Measurements from ENCODE around the gene CHMP4A. TPM values are rescaled to one million over a fixed set of nuclear protein-coding genes. Genes with fewer than 3 reads are reported as not detected.

Gene CHMP4A
- total and polyA plus RNA-seq, 9 of the 15 experiments (the other 6 are each of a cell fraction or from before 2014, with no cell fraction given): 28.8 to 104 (median 52.7) TPM

DNA sequence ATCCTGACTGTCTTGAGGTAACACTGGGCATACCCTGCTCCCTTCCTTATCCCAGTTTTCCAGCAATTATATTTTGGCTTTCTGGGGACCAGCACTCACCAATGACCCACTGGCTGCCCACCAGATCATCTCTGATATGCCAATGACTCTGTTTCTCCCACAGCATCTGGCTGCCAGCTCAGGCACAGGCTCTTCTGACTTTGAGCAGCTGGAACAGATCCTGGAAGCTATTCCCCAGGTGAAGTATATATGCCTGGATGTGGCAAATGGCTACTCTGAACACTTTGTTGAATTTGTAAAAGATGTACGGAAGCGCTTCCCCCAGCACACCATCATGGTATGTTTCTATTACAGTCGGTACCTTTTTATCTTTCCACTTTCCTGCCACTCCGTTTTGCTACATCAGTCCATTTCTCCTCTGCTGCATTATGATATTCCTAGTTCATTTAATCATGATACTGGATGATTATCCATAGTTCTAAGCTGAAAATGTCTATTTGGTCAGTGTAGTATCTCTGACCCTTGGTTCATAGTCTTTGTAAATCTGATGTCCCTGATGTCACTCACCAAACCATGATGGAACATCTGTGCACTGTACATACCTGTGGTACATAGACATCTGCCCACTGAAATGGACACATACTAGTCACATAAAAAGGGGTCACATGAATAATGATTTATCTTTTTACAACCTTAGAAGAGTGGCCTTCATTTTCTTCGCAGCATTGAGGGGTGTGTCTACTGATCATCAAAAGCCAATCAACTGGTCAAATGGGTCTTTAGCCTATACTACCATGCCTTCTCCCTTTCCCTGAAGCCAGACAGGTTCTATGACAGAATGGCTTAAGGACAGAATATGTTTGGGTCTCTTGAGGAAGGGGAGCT, 22.8 kb upstream of the CHMP4A start:
- intact Hi-C loops (cut with micrococcal nuclease): no loop called here

More for the DNA sequence above, 22.8 kb upstream of the CHMP4A start:
- Histone ChIP-seq H3K9me1 (ENCODE audit: control insufficient read depth, insufficient read depth, low read length) (no peaks in the 10 kb centered on the region), H3K4me1 (replicated peaks in 1 of 2; ENCODE audit: control insufficient read depth in 2 of 2, insufficient read depth in 2 of 2, low read length in 2 of 2) (peaks cover 1 to 15% of the 10 kb centered on the region in 2 experiments), H3K27ac (ENCODE audit: extremely low read depth, low read depth, low read length) (no peak overlapping the region), H3K36me3 (ENCODE audit: control insufficient read depth, insufficient read depth, low read length) (peaks cover 65% of the 10 kb centered on the region), H3K79me2 (ENCODE audit: control insufficient read depth, insufficient read depth, low read length) (peaks cover 27% of the 10 kb centered on the region), H4K20me1 (replicated peaks; ENCODE audit: control insufficient read depth, insufficient read depth, low read length) (no peaks in the 10 kb centered on the region), H2AFZ (ENCODE audit: low read depth, low read length) (no peak overlapping the region), H3K4me3 (no peak overlapping the region), H3K4me2 (ENCODE audit: insufficient read depth, low read length) (no peak overlapping the region), H3K9ac (ENCODE audit: insufficient read depth in 1 of 2, low read depth in 2 of 2, low read length in 2 of 2) (no peak overlapping the region), H3K27me3 (ENCODE audit: control insufficient read depth in 2 of 2, insufficient read depth in 2 of 2, low read length in 2 of 2) (no peaks in the 10 kb centered on the region), H3K9me3 (replicated peaks; ENCODE audit: control insufficient read depth, insufficient read depth, low read depth, low read length) (no peaks in the 10 kb centered on the region)
- 90% methylated on average over 5 of the region's 5 CpGs for WGBS (ENCODE audit: insufficient coverage, low coverage, missing lambda C conversion rate)
- ChIA-PET CTCF (ENCODE audit: low intra/inter-chr PET ratio) (no interaction called here), POLR2A (interaction anchor here (1.0 kb wide), 1 partner anchor 38 kb away, joined by 3 read pairs; no protein-coding TSS in a partner anchor)
- DNase-seq (ENCODE audit: extremely low read depth in 1 of 4, low spot score in 3 of 4): no peak
- no peak for ATAC-seq
- no peak for TF ChIP-seq ZNF696 (CRISPR knock-in tag; conservative IDR thresholded peaks at IDR 0.05)
- no peak for TF ChIP-seq NBN (IDR thresholded peaks at IDR 0.05; ENCODE audit: low read depth)
- TF ChIP-seq, protein P1, sequence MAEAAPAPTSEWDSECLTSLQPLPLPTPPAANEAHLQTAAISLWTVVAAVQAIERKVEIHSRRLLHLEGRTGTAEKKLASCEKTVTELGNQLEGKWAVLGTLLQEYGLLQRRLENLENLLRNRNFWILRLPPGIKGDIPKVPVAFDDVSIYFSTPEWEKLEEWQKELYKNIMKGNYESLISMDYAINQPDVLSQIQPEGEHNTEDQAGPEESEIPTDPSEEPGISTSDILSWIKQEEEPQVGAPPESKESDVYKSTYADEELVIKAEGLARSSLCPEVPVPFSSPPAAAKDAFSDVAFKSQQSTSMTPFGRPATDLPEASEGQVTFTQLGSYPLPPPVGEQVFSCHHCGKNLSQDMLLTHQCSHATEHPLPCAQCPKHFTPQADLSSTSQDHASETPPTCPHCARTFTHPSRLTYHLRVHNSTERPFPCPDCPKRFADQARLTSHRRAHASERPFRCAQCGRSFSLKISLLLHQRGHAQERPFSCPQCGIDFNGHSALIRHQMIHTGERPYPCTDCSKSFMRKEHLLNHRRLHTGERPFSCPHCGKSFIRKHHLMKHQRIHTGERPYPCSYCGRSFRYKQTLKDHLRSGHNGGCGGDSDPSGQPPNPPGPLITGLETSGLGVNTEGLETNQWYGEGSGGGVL (CRISPR knock-in tag; IDR thresholded peaks at IDR 0.05): no peak
- TF ChIP-seq, protein P2, sequence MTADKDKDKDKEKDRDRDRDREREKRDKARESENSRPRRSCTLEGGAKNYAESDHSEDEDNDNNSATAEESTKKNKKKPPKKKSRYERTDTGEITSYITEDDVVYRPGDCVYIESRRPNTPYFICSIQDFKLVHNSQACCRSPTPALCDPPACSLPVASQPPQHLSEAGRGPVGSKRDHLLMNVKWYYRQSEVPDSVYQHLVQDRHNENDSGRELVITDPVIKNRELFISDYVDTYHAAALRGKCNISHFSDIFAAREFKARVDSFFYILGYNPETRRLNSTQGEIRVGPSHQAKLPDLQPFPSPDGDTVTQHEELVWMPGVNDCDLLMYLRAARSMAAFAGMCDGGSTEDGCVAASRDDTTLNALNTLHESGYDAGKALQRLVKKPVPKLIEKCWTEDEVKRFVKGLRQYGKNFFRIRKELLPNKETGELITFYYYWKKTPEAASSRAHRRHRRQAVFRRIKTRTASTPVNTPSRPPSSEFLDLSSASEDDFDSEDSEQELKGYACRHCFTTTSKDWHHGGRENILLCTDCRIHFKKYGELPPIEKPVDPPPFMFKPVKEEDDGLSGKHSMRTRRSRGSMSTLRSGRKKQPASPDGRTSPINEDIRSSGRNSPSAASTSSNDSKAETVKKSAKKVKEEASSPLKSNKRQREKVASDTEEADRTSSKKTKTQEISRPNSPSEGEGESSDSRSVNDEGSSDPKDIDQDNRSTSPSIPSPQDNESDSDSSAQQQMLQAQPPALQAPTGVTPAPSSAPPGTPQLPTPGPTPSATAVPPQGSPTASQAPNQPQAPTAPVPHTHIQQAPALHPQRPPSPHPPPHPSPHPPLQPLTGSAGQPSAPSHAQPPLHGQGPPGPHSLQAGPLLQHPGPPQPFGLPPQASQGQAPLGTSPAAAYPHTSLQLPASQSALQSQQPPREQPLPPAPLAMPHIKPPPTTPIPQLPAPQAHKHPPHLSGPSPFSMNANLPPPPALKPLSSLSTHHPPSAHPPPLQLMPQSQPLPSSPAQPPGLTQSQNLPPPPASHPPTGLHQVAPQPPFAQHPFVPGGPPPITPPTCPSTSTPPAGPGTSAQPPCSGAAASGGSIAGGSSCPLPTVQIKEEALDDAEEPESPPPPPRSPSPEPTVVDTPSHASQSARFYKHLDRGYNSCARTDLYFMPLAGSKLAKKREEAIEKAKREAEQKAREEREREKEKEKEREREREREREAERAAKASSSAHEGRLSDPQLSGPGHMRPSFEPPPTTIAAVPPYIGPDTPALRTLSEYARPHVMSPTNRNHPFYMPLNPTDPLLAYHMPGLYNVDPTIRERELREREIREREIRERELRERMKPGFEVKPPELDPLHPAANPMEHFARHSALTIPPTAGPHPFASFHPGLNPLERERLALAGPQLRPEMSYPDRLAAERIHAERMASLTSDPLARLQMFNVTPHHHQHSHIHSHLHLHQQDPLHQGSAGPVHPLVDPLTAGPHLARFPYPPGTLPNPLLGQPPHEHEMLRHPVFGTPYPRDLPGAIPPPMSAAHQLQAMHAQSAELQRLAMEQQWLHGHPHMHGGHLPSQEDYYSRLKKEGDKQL (CRISPR knock-in tag; IDR thresholded peaks at IDR 0.05; ENCODE audit: borderline replicate concordance): no peak
- no peak for TF ChIP-seq ZNF23 (CRISPR knock-in tag; IDR thresholded peaks at IDR 0.05)
- no peak for TF ChIP-seq CBFA2T3 (IDR thresholded peaks at IDR 0.05)
- TF ChIP-seq, protein P3, sequence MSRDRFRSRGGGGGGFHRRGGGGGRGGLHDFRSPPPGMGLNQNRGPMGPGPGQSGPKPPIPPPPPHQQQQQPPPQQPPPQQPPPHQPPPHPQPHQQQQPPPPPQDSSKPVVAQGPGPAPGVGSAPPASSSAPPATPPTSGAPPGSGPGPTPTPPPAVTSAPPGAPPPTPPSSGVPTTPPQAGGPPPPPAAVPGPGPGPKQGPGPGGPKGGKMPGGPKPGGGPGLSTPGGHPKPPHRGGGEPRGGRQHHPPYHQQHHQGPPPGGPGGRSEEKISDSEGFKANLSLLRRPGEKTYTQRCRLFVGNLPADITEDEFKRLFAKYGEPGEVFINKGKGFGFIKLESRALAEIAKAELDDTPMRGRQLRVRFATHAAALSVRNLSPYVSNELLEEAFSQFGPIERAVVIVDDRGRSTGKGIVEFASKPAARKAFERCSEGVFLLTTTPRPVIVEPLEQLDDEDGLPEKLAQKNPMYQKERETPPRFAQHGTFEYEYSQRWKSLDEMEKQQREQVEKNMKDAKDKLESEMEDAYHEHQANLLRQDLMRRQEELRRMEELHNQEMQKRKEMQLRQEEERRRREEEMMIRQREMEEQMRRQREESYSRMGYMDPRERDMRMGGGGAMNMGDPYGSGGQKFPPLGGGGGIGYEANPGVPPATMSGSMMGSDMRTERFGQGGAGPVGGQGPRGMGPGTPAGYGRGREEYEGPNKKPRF (IDR thresholded peaks at IDR 0.05; ENCODE audit: low read depth, low read length): no peak
- TF ChIP-seq ZNF707 (CRISPR knock-in tag; conservative IDR thresholded peaks at IDR 0.05): no peak
- TF ChIP-seq ZKSCAN3 (CRISPR knock-in tag; IDR thresholded peaks at IDR 0.05): no peak
- in situ Hi-C loops (cut with MboI): no loop called here
- no TSS peak for BruUV-seq (replicated peaks)
- FAIRE-seq: no peak

Data from K562 (cell line).